Measurements from ENCODE around the gene VMP1.

Gene VMP1

GRCh38 chr17:59684967-59685366 is 22.5 kb upstream of the VMP1 start:
- no peak for DNase-seq
- ATAC-seq (ENCODE audit: insufficient read depth, low read depth): no peak
- Histone ChIP-seq H4K20me1 (ENCODE audit: insufficient read depth, low read length) (no peaks in the 10 kb centered on the region; the same call in 1 of the 2 replicates), H3K9me3 (ENCODE audit: insufficient read depth, low read length, severe bottlenecking) (no peaks in the 10 kb centered on the region), H2AFZ (ENCODE audit: low read depth, low read length) (no peak overlapping the region), H3K4me3 (ENCODE audit: low read depth in 1 of 2, low read length in 2 of 2) (no peak overlapping the region), H3K4me1 (ENCODE audit: insufficient read depth, low read length) (no peaks in the 10 kb centered on the region), H3K27ac (ENCODE audit: low read length) (no peak overlapping the region), H3K9ac (ENCODE audit: low read depth, low read length) (no peak overlapping the region), H3K27me3 (ENCODE audit: insufficient read depth, low read length, poor library complexity) (no peaks in the 10 kb centered on the region), H3K79me2 (ENCODE audit: insufficient read depth, low read length) (peaks cover 61% of the 10 kb centered on the region), H3K36me3 (ENCODE audit: insufficient read depth, low read length) (peaks cover 99% of the 10 kb centered on the region), H3K4me2 (ENCODE audit: insufficient read depth, low read length) (no peak overlapping the region)
- TF ChIP-seq EZH2 (IDR thresholded peaks at IDR 0.05; ENCODE audit: borderline replicate concordance, low read depth, low read length, severe bottlenecking) (no peak), CTCF (IDR thresholded peaks at IDR 0.05; ENCODE audit: borderline replicate concordance, extremely low read depth, low read length, poor library complexity, severe bottlenecking) (no peak)

- H4K20me1 ChIP-seq (ENCODE audit: insufficient read depth, low read length): no peaks in the 10 kb centered on the region; the same call in 1 of the 2 replicates
- ATAC-seq (ENCODE audit: insufficient read depth, low read depth) (no peak), DNase-seq (no peak)
- H3K4me3 ChIP-seq (ENCODE audit: low read depth in 1 of 2, low read length in 2 of 2): no peak overlapping the region
- H3K4me1 ChIP-seq (ENCODE audit: insufficient read depth, low read length): no peaks in the 10 kb centered on the region
- no peaks in the 10 kb centered on the region for H3K27me3 ChIP-seq (ENCODE audit: insufficient read depth, low read length, poor library complexity)
- no peak overlapping the region for H3K9ac ChIP-seq (ENCODE audit: low read depth, low read length)
- no peak overlapping the region for H2AFZ ChIP-seq (ENCODE audit: low read depth, low read length)
- TF ChIP-seq CTCF (IDR thresholded peaks at IDR 0.05; ENCODE audit: borderline replicate concordance, extremely low read depth, low read length, poor library complexity, severe bottlenecking) (no peak), EZH2 (IDR thresholded peaks at IDR 0.05; ENCODE audit: borderline replicate concordance, low read depth, low read length, severe bottlenecking) (no peak)
- peaks cover 76% of the 10 kb centered on the region for H3K79me2 ChIP-seq (ENCODE audit: insufficient read depth, low read length)
- no peaks in the 10 kb centered on the region for H3K9me3 ChIP-seq (ENCODE audit: insufficient read depth, low read length, severe bottlenecking)
- H3K4me2 ChIP-seq (ENCODE audit: insufficient read depth, low read length): no peak overlapping the region
- H3K36me3 ChIP-seq (ENCODE audit: insufficient read depth, low read length): peaks cover 95% of the 10 kb centered on the region
- H3K27ac ChIP-seq (ENCODE audit: low read length): no peak overlapping the region
These were observed 19.4 kb upstream of the VMP1 start for GRCh38 chr17:59688008-59688407.

GRCh38 chr17:59688496-59688895 is 19.0 kb upstream of the VMP1 start:
- H3K9me3 ChIP-seq (ENCODE audit: insufficient read depth, low read length, severe bottlenecking): no peaks in the 10 kb centered on the region
- H4K20me1 ChIP-seq (ENCODE audit: insufficient read depth, low read length): peaks cover 2% of the 10 kb centered on the region; the same call in 1 of the 2 replicates
- no peak overlapping the region for H3K9ac ChIP-seq (ENCODE audit: low read depth, low read length)
- ATAC-seq (ENCODE audit: insufficient read depth, low read depth): no peak
- H3K4me3 ChIP-seq (ENCODE audit: low read depth in 1 of 2, low read length in 2 of 2): no peak overlapping the region
- H3K79me2 ChIP-seq (ENCODE audit: insufficient read depth, low read length): peaks cover 78% of the 10 kb centered on the region
- no peak overlapping the region for H2AFZ ChIP-seq (ENCODE audit: low read depth, low read length)
- H3K36me3 ChIP-seq (ENCODE audit: insufficient read depth, low read length): peaks cover 95% of the 10 kb centered on the region
- TF ChIP-seq CTCF (IDR thresholded peaks at IDR 0.05; ENCODE audit: borderline replicate concordance, extremely low read depth, low read length, poor library complexity, severe bottlenecking) (no peak), EZH2 (IDR thresholded peaks at IDR 0.05; ENCODE audit: borderline replicate concordance, low read depth, low read length, severe bottlenecking) (no peak)
- DNase-seq: no peak
- no peaks in the 10 kb centered on the region for H3K4me1 ChIP-seq (ENCODE audit: insufficient read depth, low read length)
- H3K4me2 ChIP-seq (ENCODE audit: insufficient read depth, low read length): no peak overlapping the region
- H3K27ac ChIP-seq (ENCODE audit: low read length): no peak overlapping the region
- H3K27me3 ChIP-seq (ENCODE audit: insufficient read depth, low read length, poor library complexity): no peaks in the 10 kb centered on the region

GRCh38 chr17:59693582-59693981 is 13.9 kb upstream of the VMP1 start:
- Histone ChIP-seq H3K36me3 (ENCODE audit: insufficient read depth, low read length) (peaks cover 96% of the 10 kb centered on the region), H3K27ac (ENCODE audit: low read length) (no peak overlapping the region), H2AFZ (ENCODE audit: low read depth, low read length) (no peak overlapping the region), H3K79me2 (ENCODE audit: insufficient read depth, low read length) (peaks cover 94% of the 10 kb centered on the region), H3K4me1 (ENCODE audit: insufficient read depth, low read length) (peaks cover under 1% of the 10 kb centered on the region; the same call in 1 of the 2 replicates), H3K9ac (ENCODE audit: low read depth, low read length) (no peak overlapping the region), H3K9me3 (ENCODE audit: insufficient read depth, low read length, severe bottlenecking) (no peaks in the 10 kb centered on the region), H3K4me3 (ENCODE audit: low read depth in 1 of 2, low read length in 2 of 2) (no peak overlapping the region), H4K20me1 (ENCODE audit: insufficient read depth, low read length) (peaks cover 45% of the 10 kb centered on the region; the same call in 1 of the 2 replicates), H3K4me2 (ENCODE audit: insufficient read depth, low read length) (no peak overlapping the region), H3K27me3 (ENCODE audit: insufficient read depth, low read length, poor library complexity) (no peaks in the 10 kb centered on the region)
- TF ChIP-seq CTCF (IDR thresholded peaks at IDR 0.05; ENCODE audit: borderline replicate concordance, extremely low read depth, low read length, poor library complexity, severe bottlenecking) (no peak), EZH2 (IDR thresholded peaks at IDR 0.05; ENCODE audit: borderline replicate concordance, low read depth, low read length, severe bottlenecking) (no peak)
- no peak for DNase-seq
- no peak for ATAC-seq (ENCODE audit: insufficient read depth, low read depth)
